Hepatocyte (in vitro differentiated cells): ENCODE data around the gene BICD2. TPM values are rescaled to one million over a fixed set of nuclear protein-coding genes. Genes with fewer than 3 reads are reported as not detected.
"Not testable (repeated sequence)": the region's sequence is repeated elsewhere in the genome, so short reads cannot be mapped to it uniquely, and the experiment has no call there.

ENCODE experiments used
- DNase-seq: peaks from one replicate; pipeline ENCODE4 v3.0.0-alpha.2; 2016; ENCODE audit warnings: low spot score
- H2AFZ ChIP-seq: fragments of 200-600 bp; sonication (generic); 2 replicates; pipeline ENCODE4 v1.6.0; 2016; ENCODE audit warnings: antibody characterized with exemption, mild to moderate bottlenecking
- H3K27ac ChIP-seq: fragments of 200-600 bp; sonication (generic); 2 replicates; pipeline ENCODE4 v1.5.1; 2016; ENCODE audit warnings: mild to moderate bottlenecking
- H3K27me3 ChIP-seq: fragments of 200-600 bp; sonication (generic); 2 replicates; pipeline ENCODE4 v1.6.1; 2016
- H3K36me3 ChIP-seq: fragments of 200-600 bp; sonication (generic); replicated peaks from 2 replicates; pipeline ENCODE4 v1.5.1; 2016; ENCODE audit warnings: low read depth; ENCODE audit not compliant: insufficient read depth
- H3K4me1 ChIP-seq: fragments of 200-600 bp; sonication (generic); 2 replicates; pipeline ENCODE4 v1.5.1; 2016; ENCODE audit warnings: mild to moderate bottlenecking, moderate library complexity; ENCODE audit not compliant: insufficient read depth
- H3K4me2 ChIP-seq: fragments of 200-600 bp; sonication (generic); 2 replicates; pipeline ENCODE4 v1.6.0; 2016
- H3K4me3 ChIP-seq: fragments of 200-600 bp; sonication (generic); 2 replicates; pipeline ENCODE4 v1.5.1; 2016; ENCODE audit warnings: mild to moderate bottlenecking
- H3K79me2 ChIP-seq: fragments of 200-600 bp; sonication (generic); 2 replicates; pipeline ENCODE4 v1.6.0; 2017; ENCODE audit warnings: mild to moderate bottlenecking
- H3K9me2 ChIP-seq: fragments of 200-600 bp; sonication (generic); replicated peaks from 2 replicates; pipeline ENCODE4 v1.6.0; 2017; ENCODE audit warnings: mild to moderate bottlenecking; ENCODE audit not compliant: insufficient read depth
- H3K9me3 ChIP-seq: fragments of 200-600 bp; sonication (generic); 2 replicates; pipeline ENCODE4 v1.5.1; 2016; ENCODE audit warnings: low read depth, mild to moderate bottlenecking
- H4K20me1 ChIP-seq: fragments of 200-600 bp; sonication (generic); 2 replicates; pipeline ENCODE4 v1.6.0; 2016; ENCODE audit warnings: mild to moderate bottlenecking; ENCODE audit not compliant: insufficient read depth, poor library complexity, severe bottlenecking
- EZH2 ChIP-seq: fragments of 200-600 bp; sonication (generic); IDR thresholded peaks from 2 replicates; pipeline ENCODE4 v1.6.1; 2016; ENCODE audit warnings: antibody characterized with exemption, mild to moderate bottlenecking, borderline replicate concordance
- EZH2phosphoT487 ChIP-seq: fragments of 200-600 bp; sonication (generic); IDR thresholded peaks from one replicate; pipeline ENCODE4 v1.6.1; 2018; ENCODE audit warnings: antibody characterized with exemption, mild to moderate bottlenecking, low read depth, moderate library complexity; ENCODE audit not compliant: unreplicated experiment, severe bottlenecking
- WGBS: methylation state at CpG from one replicate; pipeline ENCODE4 v1.1.6; 2016; ENCODE audit warnings: low lambda C conversion rate; ENCODE audit errors: missing lambda C conversion rate; 5-methylcytosine and 5-hydroxymethylcytosine counted together
- polyA plus RNA-seq: library from polyadenylated mRNA; unstranded; fragments of >200 nt; fragmentation: Nextera tagmentation; extraction: Ambion mirVana; gene quantifications from 2 replicates; pipeline ENCODE4 v1.2.1, GENCODE V29; 2016
- total RNA-seq: library from RNA; depleted of rRNA; stranded (reverse); fragments of >200 nt; gene quantifications from 2 replicates; pipeline ENCODE4 v1.2.3, GENCODE V29; 2014
- TF ChIP-seq, protein P1 (sequence below): fragments of 200-600 bp; sonication (generic); IDR thresholded peaks from 2 replicates; pipeline ENCODE4 v1.5.1; 2016; ENCODE audit warnings: antibody characterized with exemption, mild to moderate bottlenecking; ENCODE audit not compliant: poor library complexity

BICD2 gene
- total and polyA plus RNA-seq, 2 experiments from 2014 or later, result 13.2 to 25.7 TPM

DNA sequence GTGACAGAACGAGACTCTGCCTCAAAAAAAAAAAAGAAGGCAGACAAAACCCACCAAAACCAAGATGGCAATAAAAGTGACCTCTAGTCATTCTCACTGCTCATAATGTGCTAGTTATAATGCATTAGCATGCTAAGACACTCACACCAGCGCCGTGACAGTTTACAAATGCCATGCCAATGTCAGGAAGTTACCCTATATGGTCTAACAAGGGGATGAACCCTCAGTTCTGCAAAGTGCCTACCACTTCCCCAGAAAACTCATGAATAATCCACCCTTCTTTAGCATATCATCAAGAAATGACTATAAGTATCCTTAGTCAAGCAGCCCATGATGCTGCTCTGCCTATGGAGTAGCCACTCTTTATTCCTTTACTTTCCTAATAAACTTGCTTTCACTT is 4.7 kb upstream of the BICD2 start:
- WGBS, result 85% methylated on average over 3 of the region's 3 CpGs
- H3K4me3 ChIP-seq, result no peak overlapping the region
- no peaks in the 10 kb centered on the region for H3K36me3 ChIP-seq
- peaks cover 2% of the 10 kb centered on the region for H3K79me2 ChIP-seq
- no peaks in the 10 kb centered on the region for H4K20me1 ChIP-seq
- H3K9me3 ChIP-seq, result no peaks in the 10 kb centered on the region
- H3K9me2 ChIP-seq, result no peaks in the 10 kb centered on the region
- no peak for TF ChIP-seq EZH2
- TF ChIP-seq, protein P1, sequence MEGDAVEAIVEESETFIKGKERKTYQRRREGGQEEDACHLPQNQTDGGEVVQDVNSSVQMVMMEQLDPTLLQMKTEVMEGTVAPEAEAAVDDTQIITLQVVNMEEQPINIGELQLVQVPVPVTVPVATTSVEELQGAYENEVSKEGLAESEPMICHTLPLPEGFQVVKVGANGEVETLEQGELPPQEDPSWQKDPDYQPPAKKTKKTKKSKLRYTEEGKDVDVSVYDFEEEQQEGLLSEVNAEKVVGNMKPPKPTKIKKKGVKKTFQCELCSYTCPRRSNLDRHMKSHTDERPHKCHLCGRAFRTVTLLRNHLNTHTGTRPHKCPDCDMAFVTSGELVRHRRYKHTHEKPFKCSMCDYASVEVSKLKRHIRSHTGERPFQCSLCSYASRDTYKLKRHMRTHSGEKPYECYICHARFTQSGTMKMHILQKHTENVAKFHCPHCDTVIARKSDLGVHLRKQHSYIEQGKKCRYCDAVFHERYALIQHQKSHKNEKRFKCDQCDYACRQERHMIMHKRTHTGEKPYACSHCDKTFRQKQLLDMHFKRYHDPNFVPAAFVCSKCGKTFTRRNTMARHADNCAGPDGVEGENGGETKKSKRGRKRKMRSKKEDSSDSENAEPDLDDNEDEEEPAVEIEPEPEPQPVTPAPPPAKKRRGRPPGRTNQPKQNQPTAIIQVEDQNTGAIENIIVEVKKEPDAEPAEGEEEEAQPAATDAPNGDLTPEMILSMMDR, result no peak
- no peak for TF ChIP-seq EZH2phosphoT487
- no peaks in the 10 kb centered on the region for H3K27me3 ChIP-seq
- peaks cover 25% of the 10 kb centered on the region for H3K4me1 ChIP-seq
- no peak for DNase-seq
- peak overlapping the region; percentile 46 for H3K27ac ChIP-seq
- peak overlapping the region; percentile 24 for H3K4me2 ChIP-seq
- H2AFZ ChIP-seq, result no peak overlapping the region

DNA sequence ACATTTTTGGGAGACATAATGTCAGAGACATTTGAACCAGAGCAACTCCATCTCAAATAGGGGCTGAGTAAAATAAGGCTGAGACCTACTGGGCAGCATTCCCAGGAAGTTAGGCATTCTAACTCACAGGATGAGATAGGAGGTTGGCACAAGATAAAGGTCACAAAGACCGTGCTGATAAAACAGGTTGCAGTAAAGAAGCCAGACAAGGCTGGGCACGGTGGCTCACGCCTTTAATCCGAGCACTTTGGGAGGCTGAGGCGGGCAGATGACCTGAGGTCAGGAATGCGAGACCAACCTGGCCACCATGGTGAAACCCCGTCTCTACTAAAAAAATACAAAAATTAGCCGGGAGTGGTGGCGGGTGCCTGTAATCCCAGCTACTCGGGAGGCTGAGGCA is 4.2 kb upstream of the BICD2 start:
- not testable (repeated sequence) for H3K4me3 ChIP-seq, H3K9me2 ChIP-seq, H3K9me3 ChIP-seq, DNase-seq, H4K20me1 ChIP-seq, H3K27ac ChIP-seq, H3K4me2 ChIP-seq, H3K27me3 ChIP-seq, H3K79me2 ChIP-seq, H3K36me3 ChIP-seq, H2AFZ ChIP-seq
- H3K4me1 ChIP-seq, result peaks cover 25% of the 10 kb centered on the region
- WGBS, result 69% methylated on average over 7 of the region's 10 CpGs

DNA sequence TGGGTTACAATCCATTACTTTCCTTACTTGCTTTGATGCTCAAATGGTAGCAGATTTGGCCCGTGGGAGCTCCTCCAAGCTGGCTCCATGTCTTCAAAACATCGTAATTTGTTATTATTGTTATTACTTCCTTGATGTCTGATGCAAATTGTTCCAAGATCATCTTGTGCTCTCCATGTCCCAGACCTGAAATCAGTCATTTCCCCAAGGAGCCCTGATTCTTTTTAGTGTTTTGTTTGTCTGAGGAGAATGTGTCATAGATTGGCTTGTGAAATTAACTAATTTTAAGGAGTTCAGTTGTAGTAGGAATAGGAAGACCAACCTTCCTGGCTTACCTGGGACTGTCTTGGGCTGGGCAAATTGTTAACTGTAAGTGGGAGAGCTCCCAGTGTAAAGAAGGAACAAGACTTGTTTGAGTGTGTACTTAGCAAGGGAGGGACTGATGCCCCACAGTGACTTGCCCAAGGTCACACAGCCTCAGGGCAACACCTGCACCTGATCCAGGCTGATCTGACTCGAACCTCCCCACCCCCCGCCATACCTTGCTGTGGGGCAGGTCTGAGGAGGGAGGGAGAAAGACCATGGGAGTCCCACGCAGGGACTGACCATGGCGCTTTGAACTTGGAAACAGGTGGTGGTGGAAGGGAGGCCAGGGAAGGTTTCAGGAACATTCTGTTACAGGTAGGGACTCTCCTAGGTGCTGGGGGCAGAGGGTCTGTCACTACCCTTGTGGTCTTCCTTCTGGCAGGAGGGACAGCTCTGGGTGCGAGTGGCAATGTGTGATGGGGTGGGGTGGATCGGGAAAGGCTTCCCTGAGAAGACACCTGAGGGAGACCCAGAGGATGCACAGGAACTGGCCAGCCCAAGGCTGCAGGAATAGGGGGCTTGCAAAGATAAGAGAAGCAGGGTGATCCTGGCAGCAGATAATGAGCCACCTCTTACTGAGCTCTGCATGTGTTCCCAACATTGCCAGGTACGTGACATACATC is 2.7 kb upstream of the BICD2 start:
- no peak overlapping the region for H3K4me3 ChIP-seq
- H3K4me2 ChIP-seq, result no peak overlapping the region
- DNase-seq, result no peak
- H2AFZ ChIP-seq, result no peak overlapping the region
- H3K79me2 ChIP-seq, result peaks cover 22% of the 10 kb centered on the region
- no peak overlapping the region for H3K27ac ChIP-seq
- WGBS, result 88% methylated on average over 9 of the region's 9 CpGs
- no peaks in the 10 kb centered on the region for H3K27me3 ChIP-seq
- H3K9me2 ChIP-seq, result no peaks in the 10 kb centered on the region
- peaks cover 30% of the 10 kb centered on the region for H3K4me1 ChIP-seq
- no peaks in the 10 kb centered on the region for H3K36me3 ChIP-seq
- H3K9me3 ChIP-seq, result no peaks in the 10 kb centered on the region
- peaks cover 19% of the 10 kb centered on the region for H4K20me1 ChIP-seq
- TF ChIP-seq, protein P1, result no peak
- no peak for TF ChIP-seq EZH2
- no peak for TF ChIP-seq EZH2phosphoT487
